Measurements from ENCODE around the gene CITED1.
A peak's percentile ranks its signal among the peaks of the same experiment; 100 is the strongest.

Gene CITED1

DNA sequence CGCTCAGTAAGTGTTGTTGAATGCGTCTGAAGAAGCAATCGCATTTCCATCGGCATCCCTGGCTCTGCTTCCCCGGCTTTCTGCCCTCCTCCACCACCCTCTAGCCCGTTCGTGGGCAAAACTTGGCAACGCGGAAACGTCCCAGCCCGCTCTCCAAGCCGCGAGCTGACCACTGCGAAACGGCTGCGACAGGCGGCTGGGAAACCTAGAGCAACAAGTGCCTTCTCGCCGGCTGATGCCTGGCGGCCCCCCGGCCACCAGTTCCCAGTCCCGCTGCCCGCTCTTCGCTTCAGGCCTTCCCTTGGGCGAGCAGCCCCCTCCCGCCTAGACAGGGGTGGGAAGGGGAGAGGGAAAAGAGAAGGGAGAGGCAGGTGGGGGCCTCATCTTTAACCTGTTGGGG lies 837 bp downstream of the CITED1 start:
- DNase-seq (ENCODE audit: low read depth, low spot score): no peak
- POLR2A ChIA-PET: no interaction called here
- H3K4me3 ChIP-seq (ENCODE audit: low read depth, low read length): peak overlapping the region; percentile 12; the same call in 1 of the 2 replicates
- TF ChIP-seq, protein P1, sequence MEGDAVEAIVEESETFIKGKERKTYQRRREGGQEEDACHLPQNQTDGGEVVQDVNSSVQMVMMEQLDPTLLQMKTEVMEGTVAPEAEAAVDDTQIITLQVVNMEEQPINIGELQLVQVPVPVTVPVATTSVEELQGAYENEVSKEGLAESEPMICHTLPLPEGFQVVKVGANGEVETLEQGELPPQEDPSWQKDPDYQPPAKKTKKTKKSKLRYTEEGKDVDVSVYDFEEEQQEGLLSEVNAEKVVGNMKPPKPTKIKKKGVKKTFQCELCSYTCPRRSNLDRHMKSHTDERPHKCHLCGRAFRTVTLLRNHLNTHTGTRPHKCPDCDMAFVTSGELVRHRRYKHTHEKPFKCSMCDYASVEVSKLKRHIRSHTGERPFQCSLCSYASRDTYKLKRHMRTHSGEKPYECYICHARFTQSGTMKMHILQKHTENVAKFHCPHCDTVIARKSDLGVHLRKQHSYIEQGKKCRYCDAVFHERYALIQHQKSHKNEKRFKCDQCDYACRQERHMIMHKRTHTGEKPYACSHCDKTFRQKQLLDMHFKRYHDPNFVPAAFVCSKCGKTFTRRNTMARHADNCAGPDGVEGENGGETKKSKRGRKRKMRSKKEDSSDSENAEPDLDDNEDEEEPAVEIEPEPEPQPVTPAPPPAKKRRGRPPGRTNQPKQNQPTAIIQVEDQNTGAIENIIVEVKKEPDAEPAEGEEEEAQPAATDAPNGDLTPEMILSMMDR (IDR thresholded peaks at IDR 0.05; ENCODE audit: insufficient read depth, low read length, missing control alignments): no peak
- CTCF ChIA-PET: interaction anchor here (0.7 kb wide), 1 partner anchor 24 kb away, joined by 3 read pairs; no protein-coding TSS in a partner anchor

DNA sequence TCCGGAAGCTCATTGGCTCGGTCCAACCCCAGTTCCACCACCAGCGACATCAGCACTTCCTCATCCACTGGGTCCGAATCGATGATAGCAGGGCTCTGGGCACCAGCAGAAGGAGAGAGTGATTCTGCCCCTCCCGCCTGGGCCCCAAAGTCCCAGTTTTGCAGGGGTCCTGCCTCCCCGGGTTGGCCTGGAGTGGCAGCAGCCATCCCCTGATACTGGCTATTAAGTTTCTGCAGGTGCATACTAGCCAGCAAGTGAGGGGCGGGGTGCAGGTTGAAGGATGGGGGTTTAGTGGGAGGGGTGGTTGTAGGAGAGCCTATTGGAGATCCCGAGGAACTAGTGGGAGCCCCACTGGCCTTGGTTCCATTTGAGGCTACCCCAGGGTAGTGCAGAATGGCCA lies 3.9 kb downstream of the CITED1 start:
- TF ChIP-seq, protein P1 (IDR thresholded peaks at IDR 0.05; ENCODE audit: insufficient read depth, low read length, missing control alignments): no peak
- H3K4me3 ChIP-seq (ENCODE audit: low read depth, low read length): no peak overlapping the region
- POLR2A ChIA-PET: no interaction called here
- no peak for DNase-seq (ENCODE audit: low read depth, low spot score)
- CTCF ChIA-PET: interaction anchor here (1.8 kb wide), 1 partner anchor 25 kb away, joined by 4 read pairs; the partner anchor contains the start of gene RPS4X

DNA sequence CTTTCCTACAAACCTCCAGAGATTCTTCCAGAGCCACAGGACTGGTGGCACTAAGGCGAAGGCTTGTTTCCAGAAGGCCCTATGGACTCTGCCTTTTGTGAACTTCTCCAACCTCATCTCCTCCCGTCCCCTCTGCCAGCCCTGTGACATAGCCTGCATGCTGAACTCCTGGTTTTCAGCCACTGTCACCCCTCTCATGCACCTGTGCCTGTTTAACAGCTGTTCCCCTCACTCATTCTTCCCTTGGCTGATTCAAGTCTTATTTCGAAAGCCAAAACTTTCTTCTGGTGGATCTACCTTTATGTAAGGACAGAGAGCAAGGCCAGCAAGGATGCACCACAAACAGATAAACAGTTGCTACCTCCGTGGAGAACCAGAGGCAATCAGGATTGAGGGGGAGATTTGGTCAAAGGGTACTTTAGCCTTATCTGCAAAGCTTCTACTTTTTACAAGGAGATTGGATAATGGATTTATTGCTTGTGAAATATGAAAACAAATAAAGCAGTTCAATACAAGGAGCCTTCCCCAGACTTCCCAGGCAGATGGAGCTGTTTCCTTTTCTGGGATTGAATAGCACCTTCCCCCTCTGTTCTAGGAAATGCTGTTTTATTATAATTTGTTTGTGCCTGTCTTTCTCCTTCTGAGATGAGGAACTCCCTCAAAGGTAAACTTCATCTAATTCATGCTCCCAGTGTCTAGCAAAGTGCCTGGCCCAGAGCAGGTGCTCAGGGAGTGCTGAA lies 5.7 kb downstream of the CITED1 start:
- no peak for DNase-seq (ENCODE audit: low read depth, low spot score)
- ChIA-PET CTCF (interaction anchor here (1.1 to 1.8 kb wide), 2 partner anchors 23 kb away, joined by 3 to 4 read pairs; partner anchors contain the start of gene RPS4X), POLR2A (no interaction called here)
- TF ChIP-seq, protein P1 (IDR thresholded peaks at IDR 0.05; ENCODE audit: insufficient read depth, low read length, missing control alignments): no peak
- no peak overlapping the region for H3K4me3 ChIP-seq (ENCODE audit: low read depth, low read length)

DNA sequence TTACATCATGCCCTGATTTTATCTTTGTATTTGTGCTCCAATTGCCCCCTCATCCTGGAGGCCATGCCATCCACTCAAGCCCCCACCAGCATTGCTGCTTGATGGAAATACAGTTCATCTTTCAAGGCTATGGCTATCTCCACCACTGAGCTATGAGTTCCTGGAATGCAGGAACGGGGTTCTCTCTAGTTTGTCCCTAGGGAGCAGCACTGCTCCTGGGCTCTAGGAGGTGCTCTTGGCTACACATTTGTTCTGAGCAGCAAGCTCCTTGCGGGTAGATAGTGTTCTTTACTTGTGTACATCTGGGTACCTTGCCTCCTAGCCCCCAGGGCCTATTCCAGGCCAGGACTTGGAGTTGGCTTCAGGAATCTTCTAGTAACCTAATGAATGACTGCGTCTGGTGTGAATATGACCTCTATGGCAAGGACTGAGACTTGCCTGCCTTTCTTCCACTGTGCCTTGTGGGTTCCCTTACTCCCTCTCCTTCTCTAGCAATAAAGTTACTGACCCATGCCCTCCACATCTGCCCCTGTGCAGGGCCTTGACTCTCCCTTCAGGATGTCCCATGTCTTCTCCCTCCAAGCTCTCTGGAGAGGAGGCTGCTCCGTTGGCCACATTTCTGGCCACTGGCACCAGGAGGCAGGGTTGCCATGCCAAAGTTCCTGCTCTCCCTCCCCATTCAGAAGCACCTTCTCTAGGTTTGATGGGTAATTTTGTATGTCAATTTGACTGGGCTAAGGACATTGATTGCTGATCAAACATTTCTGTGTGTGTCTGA lies 7.6 kb downstream of the CITED1 start:
- DNase-seq (ENCODE audit: low read depth, low spot score): no peak
- H3K4me3 ChIP-seq (ENCODE audit: low read depth, low read length): no peak overlapping the region
- ChIA-PET POLR2A (no interaction called here), CTCF (interaction anchor here (0.5 to 1.8 kb wide), 2 partner anchors 21 to 38 kb away, joined by 3 to 12 read pairs; partner anchors contain the start of gene RPS4X)
- TF ChIP-seq, protein P1 (IDR thresholded peaks at IDR 0.05; ENCODE audit: insufficient read depth, low read length, missing control alignments): no peak

DNA sequence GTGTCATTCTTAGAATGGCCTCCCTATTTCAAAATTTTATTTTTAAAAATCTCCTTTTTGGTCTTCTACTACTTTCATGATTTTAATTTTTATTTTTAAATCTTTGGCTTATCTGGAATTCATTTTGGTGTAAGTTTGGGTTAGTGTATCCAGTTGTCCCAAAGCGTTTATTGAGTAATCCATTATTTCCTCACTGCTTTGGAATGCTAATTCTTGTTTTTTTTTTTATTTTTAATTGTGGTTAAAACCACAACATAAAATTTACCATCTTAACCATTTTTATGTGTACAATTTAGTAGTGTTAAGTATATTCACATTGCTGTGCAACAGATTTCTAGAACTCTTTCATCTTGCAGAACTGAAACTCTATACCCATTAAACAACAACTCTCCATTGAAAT lies 8.7 kb downstream of the CITED1 start:
- CTCF ChIA-PET: interaction anchor here (1.8 kb wide), 1 partner anchor 20 kb away, joined by 12 read pairs; the partner anchor contains the start of gene RPS4X
- no peak for DNase-seq (ENCODE audit: low read depth, low spot score)
- H3K4me3 ChIP-seq (ENCODE audit: low read depth, low read length): no peak overlapping the region
- POLR2A ChIA-PET: no interaction called here
- TF ChIP-seq, protein P1 (IDR thresholded peaks at IDR 0.05; ENCODE audit: insufficient read depth, low read length, missing control alignments): no peak

DNA sequence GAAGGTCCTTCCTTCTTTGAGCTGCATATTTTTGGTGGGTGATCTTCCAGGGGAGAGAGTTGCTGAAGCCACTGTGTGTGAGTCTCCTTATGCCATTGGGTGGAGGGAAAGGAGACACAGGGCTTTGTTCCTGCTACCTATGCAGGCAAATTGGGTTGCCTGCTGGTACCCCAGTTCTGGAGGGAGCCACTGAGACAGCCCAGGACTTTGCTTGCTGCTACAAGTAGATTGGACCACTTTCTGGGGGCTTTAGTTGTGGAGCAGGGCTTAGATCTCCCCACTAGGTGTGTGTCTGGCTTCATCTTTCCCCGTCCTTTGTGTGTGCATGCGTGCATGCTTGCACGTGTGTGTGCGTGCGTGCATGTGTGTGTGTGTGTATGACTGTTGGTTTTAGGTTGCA lies 10.0 kb downstream of the CITED1 start:
- TF ChIP-seq, protein P1 (IDR thresholded peaks at IDR 0.05; ENCODE audit: insufficient read depth, low read length, missing control alignments): no peak
- no peak overlapping the region for H3K4me3 ChIP-seq (ENCODE audit: low read depth, low read length)
- CTCF ChIA-PET: interaction anchor here (1.1 to 1.6 kb wide), 2 partner anchors 19 to 250 kb away, joined by 3 to 6 read pairs; partner anchors contain the start of gene RPS4X
- POLR2A ChIA-PET: no interaction called here
- no peak for DNase-seq (ENCODE audit: low read depth, low spot score)

Measured in AG04449 (cell line).